H9 (cell line): ENCODE measurements around the gene CRACR2B. TPM values are rescaled to one million over a fixed set of nuclear protein-coding genes. Genes with fewer than 3 reads are reported as not detected.

Experiments used
- DNase-seq: peaks from one replicate; pipeline ENCODE4 v3.0.0-alpha.2; 2017
- H2AFZ ChIP-seq: one replicate; pipeline ENCODE4 v1.6.1; 2013; ENCODE audit warnings: mild to moderate bottlenecking, low read length, control low read depth, moderate library complexity
- H2AK5ac ChIP-seq: 2 replicates; pipeline ENCODE4 v1.6.1; 2013; ENCODE audit warnings: low read length, control low read depth, mixed read lengths; ENCODE audit not compliant: insufficient read length
- H2BK120ac ChIP-seq: one replicate; pipeline ENCODE4 v1.6.1; 2013; ENCODE audit warnings: low read depth, mild to moderate bottlenecking, low read length, control low read depth, inconsistent platforms; ENCODE audit not compliant: poor library complexity, severe bottlenecking
- H2BK12ac ChIP-seq: 2 replicates; pipeline ENCODE4 v1.6.1; 2013; ENCODE audit warnings: low read length, control low read depth, mixed read lengths, low read depth; ENCODE audit not compliant: insufficient read length
- H2BK15ac ChIP-seq: 2 replicates; pipeline ENCODE4 v1.6.1; 2013; ENCODE audit warnings: low read depth, low read length, control low read depth
- H2BK20ac ChIP-seq: one replicate; pipeline ENCODE4 v1.6.1; 2013; ENCODE audit warnings: low read depth, mild to moderate bottlenecking, low read length, control low read depth, inconsistent platforms; ENCODE audit not compliant: poor library complexity, severe bottlenecking
- H2BK5ac ChIP-seq: 2 replicates; pipeline ENCODE4 v1.6.1; 2013; ENCODE audit warnings: low read length, control low read depth, mixed read lengths; ENCODE audit not compliant: insufficient read length
- H3K14ac ChIP-seq: 2 replicates; pipeline ENCODE4 v1.6.1; 2013; ENCODE audit warnings: low read length, control low read depth; ENCODE audit not compliant: insufficient read depth
- H3K18ac ChIP-seq: 2 replicates; pipeline ENCODE4 v1.6.1; 2013; ENCODE audit warnings: low read depth, mild to moderate bottlenecking, mixed read lengths, low read length, control low read depth; ENCODE audit not compliant: insufficient read length
- H3K23ac ChIP-seq: 2 replicates; pipeline ENCODE4 v1.6.1; 2013; ENCODE audit warnings: low read length, control low read depth, mixed read lengths, low read depth; ENCODE audit not compliant: insufficient read length
- H3K23me2 ChIP-seq: 2 replicates; pipeline ENCODE4 v1.6.1; 2013; ENCODE audit warnings: low read depth, mild to moderate bottlenecking, mixed read lengths, low read length, control low read depth; ENCODE audit not compliant: insufficient read length, poor library complexity, severe bottlenecking
- H3K27ac ChIP-seq: 2 replicates; pipeline ENCODE4 v1.5.1; 2013; ENCODE audit warnings: low read length, control low read depth, mixed read lengths, low read depth; ENCODE audit not compliant: insufficient read length
- H3K27me3 ChIP-seq: 2 replicates; pipeline ENCODE4 v1.6.1; 2013; ENCODE audit warnings: low read length, control low read depth, inconsistent platforms; ENCODE audit not compliant: insufficient read depth
- H3K4ac ChIP-seq: 2 replicates; pipeline ENCODE4 v1.6.1; 2013; ENCODE audit warnings: low read depth, mild to moderate bottlenecking, control low read depth, inconsistent platforms, low read length, moderate library complexity
- H3K4me1 ChIP-seq: 2 replicates; pipeline ENCODE4 v1.6.1; 2013; ENCODE audit warnings: low read length, control low read depth, inconsistent platforms; ENCODE audit not compliant: insufficient read depth
- H3K4me2 ChIP-seq: 2 replicates; pipeline ENCODE4 v1.6.1; 2013; ENCODE audit warnings: low read length, control low read depth, mixed read lengths; ENCODE audit not compliant: insufficient read length, insufficient read depth
- H3K56ac ChIP-seq: 2 replicates; pipeline ENCODE4 v1.6.1; 2013; ENCODE audit warnings: low read depth, mild to moderate bottlenecking, mixed read lengths, low read length, control low read depth; ENCODE audit not compliant: insufficient read length
- H3K79me1 ChIP-seq: 2 replicates; pipeline ENCODE4 v1.6.1; 2013; ENCODE audit warnings: low read depth, mild to moderate bottlenecking, moderate library complexity, low read length, control low read depth, inconsistent platforms; ENCODE audit not compliant: insufficient read depth, poor library complexity, severe bottlenecking
- H3K79me2 ChIP-seq: 2 replicates; pipeline ENCODE4 v1.6.1; 2013; ENCODE audit warnings: low read length, control low read depth, inconsistent platforms; ENCODE audit not compliant: insufficient read depth
- H3K9ac ChIP-seq: 2 replicates; pipeline ENCODE4 v1.6.1; 2013; ENCODE audit warnings: low read length, control low read depth, mixed read lengths; ENCODE audit not compliant: insufficient read length; ENCODE audit errors: extremely low read depth
- H3K9me3 ChIP-seq: one replicate; pipeline ENCODE4 v1.6.1; 2013; ENCODE audit warnings: low read depth, low read length, inconsistent platforms; ENCODE audit not compliant: control insufficient read depth
- H3T11ph ChIP-seq: one replicate; pipeline ENCODE4 v1.6.1; 2013; ENCODE audit warnings: mild to moderate bottlenecking, low read length, control low read depth, inconsistent platforms
- H4K20me1 ChIP-seq: one replicate; pipeline ENCODE4 v1.6.1; 2013; ENCODE audit not compliant: control insufficient read depth, insufficient read length, insufficient read depth
- H4K5ac ChIP-seq: 2 replicates; pipeline ENCODE4 v1.6.1; 2013; ENCODE audit warnings: low read depth, mild to moderate bottlenecking, mixed read lengths, low read length, control low read depth; ENCODE audit not compliant: insufficient read length
- H4K8ac ChIP-seq: replicated peaks from 2 replicates; pipeline ENCODE4 v1.6.1; 2013; ENCODE audit warnings: low read length, control low read depth, mixed read lengths, low read depth; ENCODE audit not compliant: insufficient read length
- H4K91ac ChIP-seq: 2 replicates; pipeline ENCODE4 v1.6.1; 2013; ENCODE audit warnings: low read depth, mild to moderate bottlenecking, moderate library complexity, mixed read lengths, low read length, control low read depth; ENCODE audit not compliant: insufficient read length
- H3K27ac Mint-ChIP-seq, 3 experiments: 2 replicates in 2 of 3; 3 replicates in 1 of 3; pipeline ENCODE4 v1.8.0; 2020 to 2021; ENCODE audit warnings: mixed read lengths in 3 of 3, mild to moderate bottlenecking in 1 of 3, moderate library complexity in 1 of 3
- H3K27me3 Mint-ChIP-seq: 2 replicates; pipeline ENCODE4 v1.8.0; 2021; ENCODE audit warnings: low read depth, mild to moderate bottlenecking, moderate library complexity, mixed read lengths
- H3K36me3 Mint-ChIP-seq, 3 experiments: 2 replicates in 2 of 3; 3 replicates in 1 of 3; pipeline ENCODE4 v1.8.0; 2020 to 2021; ENCODE audit warnings: low read depth in 3 of 3, mixed read lengths in 3 of 3; ENCODE audit not compliant: insufficient read depth in 1 of 3
- H3K4me1 Mint-ChIP-seq, 2 experiments: 2 replicates each; pipeline ENCODE4 v1.8.0; 2020; ENCODE audit warnings: mixed read lengths in 2 of 2
- H3K4me3 Mint-ChIP-seq, 2 experiments: 2 replicates in 1 of 2; 3 replicates in 1 of 2; pipeline ENCODE4 v1.8.0; 2020 to 2021; ENCODE audit warnings: mild to moderate bottlenecking in 2 of 2, mixed read lengths in 2 of 2, moderate library complexity in 1 of 2
- H3K9me3 Mint-ChIP-seq, 2 experiments: 2 replicates in 1 of 2; 3 replicates in 1 of 2; pipeline ENCODE4 v1.8.0; 2020; ENCODE audit warnings: mild to moderate bottlenecking in 2 of 2, mixed read lengths in 2 of 2, moderate library complexity in 1 of 2
- CTCF ChIP-seq: fragments of 200-600 bp; sonication (generic); conservative IDR thresholded peaks from 3 replicates; pipeline ENCODE4 v1.8.0; 2021; ENCODE audit warnings: antibody characterized with exemption, mild to moderate bottlenecking
- WGBS: extraction: QIAGEN DNeasy Blood & Tissue Kit; methylation state at CpG from one replicate; pipeline ENCODE4 v1.1.7; 2013; ENCODE audit warnings: missing lambda C conversion rate, low lambda C conversion rate, mixed read lengths; ENCODE audit not compliant: insufficient read length; ENCODE audit errors: extremely low coverage; 5-methylcytosine and 5-hydroxymethylcytosine counted together
- total RNA-seq: library from RNA; stranded (reverse); gene quantifications from 2 replicates; pipeline ENCODE4 v1.2.1, GENCODE V29; 2021

Gene CRACR2B
- total RNA-seq, 1 experiment from 2014 or later, result 29.0 TPM

DNA sequence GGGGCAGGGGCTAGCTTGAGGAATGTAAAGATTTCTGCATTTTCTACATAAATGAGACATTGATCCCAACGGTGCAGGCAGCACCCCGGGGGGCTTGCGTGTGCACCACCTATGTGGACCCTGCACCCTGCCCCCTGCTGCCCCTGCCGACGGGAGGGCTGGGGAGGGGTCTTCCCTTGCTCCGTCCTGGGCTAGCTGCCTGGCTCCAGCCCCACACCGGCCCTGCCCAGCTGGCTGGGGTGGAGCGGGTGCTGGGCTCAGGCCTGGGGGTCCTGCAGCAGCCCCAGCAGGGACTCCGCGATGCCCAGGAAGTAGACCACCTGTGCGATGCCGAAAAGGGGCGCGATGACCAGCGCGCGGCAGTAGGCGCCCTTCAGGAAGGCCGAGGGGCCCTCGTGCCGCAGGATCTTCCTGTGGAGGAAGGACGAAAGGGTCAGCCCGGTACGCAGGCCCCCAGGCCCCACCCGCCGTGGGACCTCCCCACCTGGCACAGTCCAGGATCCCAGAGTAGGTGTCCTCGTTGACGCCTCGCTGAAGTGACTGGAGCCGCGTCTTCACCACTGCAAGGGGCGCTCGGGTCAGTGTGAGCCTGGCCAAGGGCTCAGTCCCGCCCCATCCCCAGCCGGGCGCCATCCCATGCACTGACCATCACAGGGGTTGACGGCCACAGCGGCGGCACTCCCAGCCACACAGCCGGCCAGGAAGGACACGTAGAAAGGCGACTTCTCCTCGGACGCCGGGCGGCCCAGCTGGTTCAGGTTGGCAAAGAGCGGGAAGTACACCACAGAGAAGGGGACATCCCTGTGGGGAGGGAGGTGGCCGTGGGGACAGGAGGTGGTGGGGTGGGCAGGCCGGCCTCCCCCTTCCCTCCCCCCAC lies 35.8 kb upstream of the CRACR2B start:
- no peaks in the 10 kb centered on the region for H3K27me3 ChIP-seq
- no peak overlapping the region for H2BK15ac ChIP-seq

More for the DNA sequence above, 35.8 kb upstream of the CRACR2B start:
- no peak overlapping the region for H4K91ac ChIP-seq
- H2AFZ ChIP-seq, result no peak overlapping the region
- H3T11ph ChIP-seq, result no peak overlapping the region
- H2AK5ac ChIP-seq, result no peak overlapping the region
- no peak overlapping the region for H3K27ac ChIP-seq
- no peak overlapping the region for H4K8ac ChIP-seq
- Mint-ChIP-seq H3K27ac (no peak overlapping the region), H3K27me3 (no peaks in the 10 kb centered on the region), H3K4me3 (no peak overlapping the region), H3K9me3 (no peaks in the 10 kb centered on the region), H3K4me1 (peaks cover 11 to 37% of the 10 kb centered on the region in 2 experiments), H3K36me3 (peaks cover 0 to 16% (median 3%) of the 10 kb centered on the region in 3 experiments; a peak in 2 of 7 replicates)
- H4K5ac ChIP-seq, result no peak overlapping the region
- H3K79me1 ChIP-seq, result no peaks in the 10 kb centered on the region
- H2BK120ac ChIP-seq, result no peak overlapping the region
- no peak for DNase-seq
- no peak overlapping the region for H2BK20ac ChIP-seq
- no peak for TF ChIP-seq CTCF
- no peak overlapping the region for H3K4ac ChIP-seq
- WGBS, result no CpG with 5 or more reads among the region's 49 CpGs
- H3K23ac ChIP-seq, result no peak overlapping the region
- no peak overlapping the region for H3K14ac ChIP-seq
- no peaks in the 10 kb centered on the region for H3K9me3 ChIP-seq
- no peak overlapping the region for H3K18ac ChIP-seq
- H3K23me2 ChIP-seq, result peaks cover 5% of the 10 kb centered on the region
- H3K56ac ChIP-seq, result no peak overlapping the region
- no peak overlapping the region for H2BK5ac ChIP-seq
- H3K79me2 ChIP-seq, result no peaks in the 10 kb centered on the region
- no peaks in the 10 kb centered on the region; the same call in 1 of the 2 replicates for H3K4me1 ChIP-seq
- peaks cover 2% of the 10 kb centered on the region for H4K20me1 ChIP-seq
- H2BK12ac ChIP-seq, result no peak overlapping the region
- H3K4me2 ChIP-seq, result no peak overlapping the region
- H3K9ac ChIP-seq, result no peak overlapping the region
